HepG2 (cell line): Measurements from ENCODE around the gene NDUFB6. TPM values are rescaled to one million over a fixed set of nuclear protein-coding genes. Genes with fewer than 3 reads are reported as not detected.
A peak's percentile ranks its signal among the peaks of the same experiment; 100 is the strongest.

ENCODE experiments used
- AKAP8 ChIP-seq: sonication (generic); formaldehyde crosslinking; IDR thresholded peaks from 2 replicates; pipeline ENCODE4 v1.5.1; 2020; ENCODE audit warnings: mild to moderate bottlenecking, missing genetic modification reagents
- ARID5B ChIP-seq: IDR thresholded peaks from 2 replicates; pipeline ENCODE4 v1.4.0; 2020; ENCODE audit warnings: mild to moderate bottlenecking, missing genetic modification reagents
- ATRX ChIP-seq: sonication (generic); formaldehyde crosslinking; IDR thresholded peaks from 2 replicates; pipeline ENCODE4 v1.4.0; 2020; ENCODE audit warnings: missing genetic modification reagents, borderline replicate concordance
- CREM ChIP-seq, 2 experiments: sonication (generic) in 1 of 2; formaldehyde crosslinking in 1 of 2; IDR thresholded peaks; 2 replicates each; pipeline versions ENCODE4 v1.4.0 to v1.6.1; 2016 to 2020; ENCODE audit warnings: antibody characterized with exemption in 1 of 2, mild to moderate bottlenecking in 1 of 2, missing genetic modification reagents in 1 of 2
- ELF1 ChIP-seq: sonication (generic); formaldehyde crosslinking; IDR thresholded peaks from 2 replicates; pipeline ENCODE4 v1.4.0; 2020; ENCODE audit warnings: missing genetic modification reagents
- ESRRA ChIP-seq: sonication (generic); formaldehyde crosslinking; IDR thresholded peaks from 2 replicates; pipeline ENCODE4 v1.5.1; 2020; ENCODE audit warnings: mild to moderate bottlenecking, low read depth, missing genetic modification reagents
- ETV6 ChIP-seq: sonication (generic); formaldehyde crosslinking; conservative IDR thresholded peaks from 2 replicates; pipeline ENCODE4 v1.4.0; 2020; ENCODE audit warnings: missing genetic modification reagents
- GPN1 ChIP-seq: sonication (generic); formaldehyde crosslinking; IDR thresholded peaks from 2 replicates; pipeline ENCODE4 v1.5.1; 2020; ENCODE audit warnings: missing genetic modification reagents, borderline replicate concordance
- GRHL1 ChIP-seq: sonication (generic); formaldehyde crosslinking; conservative IDR thresholded peaks from 2 replicates; pipeline ENCODE4 v1.8.0; 2022; ENCODE audit warnings: missing genetic modification reagents
- HHEX ChIP-seq: IDR thresholded peaks from 2 replicates; pipeline ENCODE4 v1.6.1; 2016; ENCODE audit warnings: control low read depth
- IKZF4 ChIP-seq: sonication (generic); formaldehyde crosslinking; IDR thresholded peaks from 2 replicates; pipeline ENCODE4 v1.5.1; 2020; ENCODE audit warnings: borderline replicate concordance, mild to moderate bottlenecking, low read depth, missing genetic modification reagents; ENCODE audit errors: not compliant biosample characterization
- JUND ChIP-seq: sonication (generic); formaldehyde crosslinking; IDR thresholded peaks from 2 replicates; pipeline ENCODE4 v1.8.0; 2022; ENCODE audit warnings: mild to moderate bottlenecking, missing genetic modification reagents
- KMT2A ChIP-seq: sonication (generic); formaldehyde crosslinking; IDR thresholded peaks from 2 replicates; pipeline ENCODE4 v1.4.0; 2020; ENCODE audit warnings: missing genetic modification reagents
- MYC ChIP-seq: sonication (generic); formaldehyde crosslinking; IDR thresholded peaks from 2 replicates; pipeline ENCODE4 v1.9.0; 2021; ENCODE audit warnings: missing genetic modification reagents, borderline replicate concordance
- NFKB2 ChIP-seq: sonication (generic); formaldehyde crosslinking; IDR thresholded peaks from 2 replicates; pipeline ENCODE4 v1.4.0; 2020; ENCODE audit warnings: missing genetic modification reagents, borderline replicate concordance
- NR0B2 ChIP-seq: sonication (generic); formaldehyde crosslinking; IDR thresholded peaks from 2 replicates; pipeline ENCODE4 v1.4.0; 2020; ENCODE audit warnings: mild to moderate bottlenecking, missing genetic modification reagents
- NR2F6 ChIP-seq, 2 experiments: IDR thresholded peaks; 2 replicates each; pipeline ENCODE4 v1.6.1; 2016; ENCODE audit warnings: antibody characterized with exemption in 1 of 2, mild to moderate bottlenecking in 1 of 2
- POGZ ChIP-seq: sonication (generic); formaldehyde crosslinking; IDR thresholded peaks from 2 replicates; pipeline ENCODE4 v1.4.0; 2020; ENCODE audit warnings: mild to moderate bottlenecking, missing genetic modification reagents
- TAF1 ChIP-seq: sonication (generic); formaldehyde crosslinking; IDR thresholded peaks from 2 replicates; pipeline ENCODE4 v1.4.0; 2020; ENCODE audit warnings: missing genetic modification reagents
- TFDP1 ChIP-seq: IDR thresholded peaks from 2 replicates; pipeline ENCODE4 v1.6.1; 2016; ENCODE audit warnings: missing compliant biosample characterization, missing genetic modification reagents, borderline replicate concordance
- ZBTB7B ChIP-seq: sonication (generic); formaldehyde crosslinking; IDR thresholded peaks from 2 replicates; pipeline ENCODE4 v1.4.0; 2020; ENCODE audit warnings: missing genetic modification reagents
- ZNF205 ChIP-seq: IDR thresholded peaks from 2 replicates; pipeline ENCODE4 v1.6.1; 2018; ENCODE audit warnings: missing biosample characterization, missing genetic modification reagents
- ZSCAN29 ChIP-seq: sonication (generic); formaldehyde crosslinking; conservative IDR thresholded peaks from 2 replicates; pipeline ENCODE4 v1.4.0; 2020; ENCODE audit warnings: mild to moderate bottlenecking, missing genetic modification reagents
- polyA plus RNA-seq, 8 experiments: library from polyadenylated mRNA; depleted of rRNA in 3 of 8; stranded (reverse) in 7 of 8; unstranded in 1 of 8; fragments of >200 nt; fragmentation: Illumina TruSeq in 4 of 8; extraction: Trizol in 4 of 8; gene quantifications; 2 replicates each; pipeline versions ENCODE4 v1.2.1 to v1.2.3, GENCODE V29; 2011 to 2016; ENCODE audit warnings: low read depth in 4 of 8, missing spikeins in 1 of 8, mixed read lengths in 1 of 8; ENCODE audit not compliant: insufficient read depth in 1 of 8
- total RNA-seq, 5 experiments: library from RNA; depleted of rRNA; stranded (reverse); fragments of >200 nt; fragmentation: Illumina TruSeq; extraction: Trizol; gene quantifications; 2 replicates each; pipeline ENCODE4 v1.2.3, GENCODE V29; 2016; ENCODE audit warnings: low read depth in 1 of 5

The NDUFB6 gene
- total and polyA plus RNA-seq, 2 of the 13 experiments (the other 11 are each of a cell fraction or from before 2014, with no cell fraction given): 31.2 to 81.9 TPM

- peak; percentile 37; the same call in 1 of the 2 replicates for TF ChIP-seq ARID5B (CRISPR knock-in tag)
- no peak for TF ChIP-seq HHEX (CRISPR knock-in tag)
- TF ChIP-seq ATRX: no peak
- no peak for TF ChIP-seq GPN1 (CRISPR knock-in tag)
- TF ChIP-seq ZBTB7B (CRISPR knock-in tag): peak; percentile 87
- TF ChIP-seq MYC (CRISPR knock-in tag): peak; percentile 49; the same call in 1 of the 2 replicates
- TF ChIP-seq ZSCAN29 (CRISPR knock-in tag): no peak
- no peak for TF ChIP-seq NR0B2
- peak; percentile 70 for TF ChIP-seq CREM (IDR thresholded peaks at IDR 0.05)
- TF ChIP-seq CREM (CRISPR knock-in tag; IDR thresholded peaks at IDR 0.05): no peak
- TF ChIP-seq ESRRA (CRISPR knock-in tag): no peak
- peak; percentile 51; the same call in 1 of the 2 replicates for TF ChIP-seq TFDP1
- peak; percentile 96 for TF ChIP-seq KMT2A (CRISPR knock-in tag)
- TF ChIP-seq IKZF4 (CRISPR knock-in tag): no peak
- peak; percentile 75; the same call in 1 of the 2 replicates for TF ChIP-seq AKAP8 (CRISPR knock-in tag)
- peak; percentile 60; the same call in 1 of the 2 replicates for TF ChIP-seq TAF1 (CRISPR knock-in tag)
- TF ChIP-seq JUND (CRISPR knock-in tag): no peak
- peak; percentile 75; the same call in 1 of the 2 replicates for TF ChIP-seq NFKB2 (CRISPR knock-in tag)
- no peak for TF ChIP-seq GRHL1 (CRISPR knock-in tag)
- peak; percentile 58 for TF ChIP-seq ELF1 (CRISPR knock-in tag)
- peak; percentile 88 for TF ChIP-seq POGZ
- TF ChIP-seq NR2F6 (IDR thresholded peaks at IDR 0.05): no peak
- TF ChIP-seq NR2F6 (CRISPR knock-in tag; IDR thresholded peaks at IDR 0.05): peak; percentile 71
- TF ChIP-seq ETV6 (CRISPR knock-in tag): peak; percentile 21; the same call in 1 of the 2 replicates
- 0 out of 2 replicates have a peak, but pooled peaks have one; percentile 61 for TF ChIP-seq ZNF205 (CRISPR knock-in tag)
Measured at GRCh38 chr9:32550562-32551275, 22.2 kb downstream of the NDUFB6 start (continued).
